CD14-positive monocyte (primary cell): ENCODE results near the gene SETBP1. TPM values are rescaled to one million over a fixed set of nuclear protein-coding genes. Genes with fewer than 3 reads are reported as not detected.

Source experiments
- DNase-seq, 3 donors: peaks; one replicate each; pipeline ENCODE4 v3.0.0-alpha.2; 2011 to 2022
- H2AFZ ChIP-seq: 2 replicates; pipeline ENCODE4 v1.6.0; 2012; ENCODE audit warnings: mild to moderate bottlenecking, low read depth, low read length, inconsistent platforms; ENCODE audit not compliant: insufficient read depth, poor library complexity, severe bottlenecking
- H3K27ac ChIP-seq, 2 donors: 1 replicate in 1 of 2; 2 replicates in 1 of 2; pipeline ENCODE4 v1.5.1; 2012 to 2013; ENCODE audit warnings: low read length in 2 of 2, control low read depth in 1 of 2, inconsistent platforms in 1 of 2, low read depth in 1 of 2, mild to moderate bottlenecking in 1 of 2
- H3K27me3 ChIP-seq, 2 donors: one replicate each; pipeline versions ENCODE4 v1.6.0 to v1.6.1; 2011 to 2013; ENCODE audit warnings: low read length in 2 of 2; ENCODE audit not compliant: control insufficient read depth in 2 of 2, insufficient read depth in 2 of 2
- H3K36me3 ChIP-seq, 2 donors: replicated peaks in 1 of 2; 1 replicate in 1 of 2; 2 replicates in 1 of 2; pipeline versions ENCODE4 v1.5.1 to v1.6.1; 2012 to 2013; ENCODE audit warnings: low read length in 2 of 2, control low read depth in 1 of 2, inconsistent platforms in 1 of 2, mild to moderate bottlenecking in 1 of 2; ENCODE audit not compliant: insufficient read depth in 2 of 2, control insufficient read depth in 1 of 2
- H3K4me1 ChIP-seq, 2 donors: 1 replicate in 1 of 2; 2 replicates in 1 of 2; pipeline versions ENCODE4 v1.5.1 to v1.6.1; 2012 to 2013; ENCODE audit warnings: low read length in 2 of 2, control low read depth in 1 of 2, inconsistent platforms in 1 of 2, mild to moderate bottlenecking in 1 of 2, moderate library complexity in 1 of 2; ENCODE audit not compliant: insufficient read depth in 2 of 2, control insufficient read depth in 1 of 2
- H3K4me2 ChIP-seq: replicated peaks from 2 replicates; pipeline ENCODE3; 2012; ENCODE audit warnings: low read length, moderate library complexity, mild to moderate bottlenecking; ENCODE audit not compliant: poor library complexity, severe bottlenecking; ENCODE audit errors: extremely low read depth
- H3K4me3 ChIP-seq, 3 experiments: fragments of 200-600 bp in 1 of 3; sonication (generic) in 1 of 3; replicated peaks in 1 of 3; 1 replicate in 2 of 3; 2 replicates in 1 of 3; pipeline ENCODE4 v1.5.1; 2011 to 2013; ENCODE audit warnings: low read length in 3 of 3, mild to moderate bottlenecking in 3 of 3, control low read depth in 2 of 3, low read depth in 2 of 3, inconsistent platforms in 1 of 3, moderate library complexity in 1 of 3
- H3K79me2 ChIP-seq: 2 replicates; pipeline ENCODE4 v1.6.0; 2012; ENCODE audit warnings: mild to moderate bottlenecking, control low read depth, inconsistent platforms, low read length, moderate library complexity; ENCODE audit not compliant: insufficient read depth
- H3K9ac ChIP-seq: 2 replicates; pipeline ENCODE4 v1.6.0; 2017; ENCODE audit warnings: low read length, mild to moderate bottlenecking; ENCODE audit not compliant: insufficient read depth, poor library complexity, severe bottlenecking
- H3K9me3 ChIP-seq, 2 donors: replicated peaks in 1 of 2; 1 replicate in 1 of 2; 2 replicates in 1 of 2; pipeline versions ENCODE4 v1.5.1 to v1.6.1; 2012 to 2013; ENCODE audit warnings: low read length in 2 of 2, control low read depth in 1 of 2; ENCODE audit not compliant: control insufficient read depth in 1 of 2, insufficient read depth in 1 of 2
- H4K20me1 ChIP-seq: 2 replicates; pipeline ENCODE4 v1.6.0; 2012; ENCODE audit warnings: mild to moderate bottlenecking, low read length, control low read depth, moderate library complexity; ENCODE audit not compliant: insufficient read depth
- H3K27ac Mint-ChIP-seq, 7 donors: one replicate each; pipeline ENCODE4 v1.8.0; 2020; ENCODE audit warnings: mild to moderate bottlenecking in 7 of 7, mixed read lengths in 7 of 7, moderate library complexity in 6 of 7, inconsistent platforms in 2 of 7
- H3K27me3 Mint-ChIP-seq, 3 donors: one replicate each; pipeline ENCODE4 v1.8.0; 2021 to 2022; ENCODE audit warnings: low read depth in 3 of 3, mild to moderate bottlenecking in 3 of 3, mixed read lengths in 3 of 3, moderate library complexity in 3 of 3, inconsistent platforms in 1 of 3
- H3K36me3 Mint-ChIP-seq, 2 donors: one replicate each; pipeline ENCODE4 v1.8.0; 2020; ENCODE audit warnings: mixed read lengths in 2 of 2, inconsistent platforms in 1 of 2, mild to moderate bottlenecking in 1 of 2
- H3K4me1 Mint-ChIP-seq: one replicate; pipeline ENCODE4 v1.8.0; 2020; ENCODE audit warnings: mild to moderate bottlenecking, mixed read lengths
- H3K4me3 Mint-ChIP-seq, 2 donors: one replicate each; pipeline ENCODE4 v1.8.0; 2020; ENCODE audit warnings: mild to moderate bottlenecking in 2 of 2, mixed read lengths in 2 of 2, moderate library complexity in 1 of 2
- H3K9me3 Mint-ChIP-seq, 7 donors: one replicate each; pipeline ENCODE4 v1.8.0; 2020 to 2022; ENCODE audit warnings: mixed read lengths in 7 of 7, mild to moderate bottlenecking in 6 of 7, moderate library complexity in 6 of 7, inconsistent platforms in 2 of 7
- CTCF ChIP-seq: fragments of 200-600 bp; IDR thresholded peaks from one replicate; pipeline ENCODE4 v1.8.0; 2022; ENCODE audit warnings: antibody characterized with exemption, mild to moderate bottlenecking
- WGBS: methylation state at CpG from one replicate; pipeline ENCODE4 v1.1.5; 2013; ENCODE audit warnings: missing lambda C conversion rate; ENCODE audit not compliant: insufficient coverage; 5-methylcytosine and 5-hydroxymethylcytosine counted together
- intact Hi-C, 2 donors: fragments of 100-400 bp; cut with micrococcal nuclease; formaldehyde crosslinking; loops; one replicate each; pipeline versions ENCODE4 v1.15.0 to v1.15.1; 2023
- polyA plus RNA-seq, 3 donors: library from polyadenylated mRNA; depleted of rRNA in 1 of 3; unstranded in 2 of 3; stranded (reverse) in 1 of 3; fragments of 300-500 nt in 2 of 3; fragments of >200 nt in 1 of 3; fragmentation: Illumina TruSeq in 2 of 3; gene quantifications; 1 replicate in 2 of 3; 2 replicates in 1 of 3; pipeline ENCODE4 v1.2.3, GENCODE V29; 2012 to 2021

The SETBP1 gene
- polyA plus RNA-seq, 3 donors = 0.01 to 1.2 TPM; not detected in 1

DNA sequence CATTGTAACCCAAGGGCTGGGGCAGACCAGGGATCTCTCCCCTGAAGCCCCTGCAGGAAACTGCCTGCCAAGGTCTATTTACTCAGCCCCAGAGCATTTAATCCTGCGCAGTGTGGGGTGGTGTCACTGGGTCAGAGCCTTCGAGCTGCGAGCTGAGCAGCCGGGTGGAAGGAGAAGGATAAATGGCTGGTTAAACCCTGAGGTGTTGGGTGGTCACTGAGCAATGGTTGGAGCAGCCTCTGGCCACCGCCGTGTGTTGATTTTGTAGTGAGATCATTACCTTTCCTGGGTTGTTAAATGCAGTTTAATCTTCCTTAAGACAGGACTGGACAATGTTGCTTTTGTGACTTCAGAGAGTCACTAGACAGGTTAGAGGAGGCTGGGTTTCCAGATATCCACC, 98.1 kb downstream of the SETBP1 start:
- H3K36me3 Mint-ChIP-seq = no peaks in the 10 kb centered on the region
- no peaks in the 10 kb centered on the region for H3K4me1 ChIP-seq

GRCh38 chr18:44779753-44780292, 99.1 kb downstream of the SETBP1 start:
- Histone ChIP-seq H3K79me2 (no peaks in the 10 kb centered on the region), H3K27me3 (peaks cover 10 to 29% of the 10 kb centered on the region in 2 donors), H4K20me1 (no peaks in the 10 kb centered on the region), H3K9me3 (no peaks in the 10 kb centered on the region), H2AFZ (no peak overlapping the region), H3K4me2 (no peak overlapping the region), H3K9ac (no peak overlapping the region), H3K4me1 (no peaks in the 10 kb centered on the region), H3K27ac (no peak overlapping the region), H3K36me3 (no peaks in the 10 kb centered on the region), H3K4me3 (no peak overlapping the region)
- intact Hi-C loops = no loop called here
- Mint-ChIP-seq H3K9me3 (no peaks in the 10 kb centered on the region), H3K27me3 (peaks cover 31 to 53% (median 38%) of the 10 kb centered on the region in 3 donors), H3K27ac (no peak overlapping the region), H3K4me1 (peaks cover 2% of the 10 kb centered on the region), H3K36me3 (no peaks in the 10 kb centered on the region), H3K4me3 (peak overlapping the region in 1 of 2 donors; percentile 22)
- WGBS = 94% methylated on average over 8 of the region's 11 CpGs
- TF ChIP-seq CTCF = no peak
- DNase-seq = no peak

More for the DNA sequence above, 98.1 kb downstream of the SETBP1 start:
- H2AFZ ChIP-seq = no peak overlapping the region
- Mint-ChIP-seq H3K4me1 (peaks cover 2% of the 10 kb centered on the region), H3K9me3 (no peaks in the 10 kb centered on the region), H3K27ac (no peak overlapping the region), H3K27me3 (peaks cover 29 to 55% (median 37%) of the 10 kb centered on the region in 3 donors), H3K4me3 (no peak overlapping the region)
- H3K9me3 ChIP-seq = no peaks in the 10 kb centered on the region
- no peaks in the 10 kb centered on the region for H3K36me3 ChIP-seq
- no peaks in the 10 kb centered on the region for H3K79me2 ChIP-seq
- 74% methylated on average over 5 of the region's 6 CpGs for WGBS
- intact Hi-C loops = no loop called here
- H3K4me2 ChIP-seq = no peak overlapping the region
- H4K20me1 ChIP-seq = no peaks in the 10 kb centered on the region
- no peak overlapping the region for H3K4me3 ChIP-seq
- no peak for TF ChIP-seq CTCF
- no peak overlapping the region for H3K9ac ChIP-seq
- DNase-seq = no peak
- H3K27me3 ChIP-seq = peaks cover 10 to 31% of the 10 kb centered on the region in 2 donors
- no peak overlapping the region for H3K27ac ChIP-seq
